ENCODE results near the gene OR8B4.

Gene OR8B4, protein sequence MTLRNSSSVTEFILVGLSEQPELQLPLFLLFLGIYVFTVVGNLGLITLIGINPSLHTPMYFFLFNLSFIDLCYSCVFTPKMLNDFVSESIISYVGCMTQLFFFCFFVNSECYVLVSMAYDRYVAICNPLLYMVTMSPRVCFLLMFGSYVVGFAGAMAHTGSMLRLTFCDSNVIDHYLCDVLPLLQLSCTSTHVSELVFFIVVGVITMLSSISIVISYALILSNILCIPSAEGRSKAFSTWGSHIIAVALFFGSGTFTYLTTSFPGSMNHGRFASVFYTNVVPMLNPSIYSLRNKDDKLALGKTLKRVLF

DNA sequence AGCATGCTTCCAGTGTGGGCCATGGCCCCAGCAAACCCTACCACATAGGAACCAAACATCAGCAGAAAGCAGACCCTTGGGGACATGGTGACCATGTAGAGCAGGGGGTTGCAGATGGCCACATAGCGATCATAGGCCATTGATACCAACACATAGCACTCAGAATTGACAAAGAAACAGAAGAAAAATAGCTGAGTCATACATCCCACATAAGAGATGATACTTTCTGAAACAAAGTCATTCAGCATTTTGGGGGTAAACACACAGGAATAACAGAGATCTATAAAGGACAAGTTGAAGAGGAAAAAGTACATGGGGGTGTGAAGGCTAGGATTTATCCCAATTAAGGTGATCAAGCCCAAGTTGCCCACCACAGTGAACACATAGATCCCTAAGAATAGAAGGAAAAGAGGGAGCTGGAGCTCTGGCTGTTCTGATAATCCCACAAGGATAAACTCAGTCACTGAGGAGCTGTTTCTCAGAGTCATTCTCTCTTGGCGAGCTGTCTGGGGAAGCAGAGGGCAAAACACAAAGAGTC, at the start of gene OR8B4:
Gene OR8B4, minus strand, starts transcription at position 488 of the 538 bp plus-strand sequence. Its CDS starts 0 bp downstream, at position 488.
- no peak for TF ChIP-seq GATA2 (IDR thresholded peaks at IDR 0.05; ENCODE audit: low read depth, low read length)

- TF ChIP-seq GATA2 (IDR thresholded peaks at IDR 0.05; ENCODE audit: low read depth, low read length) (no peak), GATA3 (IDR thresholded peaks at IDR 0.05; ENCODE audit: low read depth, low read length) (no peak)
Measured at GRCh38 chr11:124474079-124474478, 49.4 kb upstream of the OR8B4 start.

- TF ChIP-seq GATA2 (IDR thresholded peaks at IDR 0.05; ENCODE audit: low read depth, low read length) (no peak), GATA3 (IDR thresholded peaks at IDR 0.05; ENCODE audit: low read depth, low read length) (no peak)
Measured at GRCh38 chr11:124473476-124473875, 48.8 kb upstream of the OR8B4 start.

DNA sequence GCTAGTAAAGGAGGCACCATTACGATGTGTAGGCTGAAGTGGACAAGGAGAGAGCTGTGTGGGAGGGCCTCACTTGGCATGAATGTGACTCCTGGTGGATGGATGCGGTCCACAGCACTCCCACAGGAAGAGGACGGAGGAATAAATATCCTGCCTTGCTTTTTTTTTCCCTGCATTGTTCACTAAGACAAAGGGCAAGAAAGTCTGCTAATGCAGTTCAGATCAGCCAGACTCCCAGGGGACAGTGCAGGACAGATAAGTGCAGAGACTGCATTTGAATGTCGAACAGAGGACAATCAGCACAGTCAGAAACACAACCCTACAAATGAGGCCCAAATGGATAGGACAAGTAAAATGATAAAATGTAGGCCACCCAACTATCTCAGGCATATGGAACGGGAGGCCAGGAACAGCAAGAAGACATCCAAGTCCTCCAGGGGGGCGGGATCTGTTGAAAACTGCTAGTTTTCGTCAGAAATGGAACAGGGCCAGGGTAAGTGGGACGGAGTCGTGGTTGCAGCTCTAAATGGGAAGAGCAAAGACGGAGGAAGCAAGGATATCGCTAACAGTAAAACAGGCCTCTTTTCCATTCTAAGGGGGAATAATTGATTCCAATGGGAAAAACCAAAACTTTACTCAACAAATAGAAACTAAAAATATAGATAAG, 46.0 kb upstream of the OR8B4 start:
- TF ChIP-seq GATA3 (IDR thresholded peaks at IDR 0.05; ENCODE audit: low read depth, low read length) (no peak), GATA2 (IDR thresholded peaks at IDR 0.05; ENCODE audit: low read depth, low read length) (no peak)

DNA sequence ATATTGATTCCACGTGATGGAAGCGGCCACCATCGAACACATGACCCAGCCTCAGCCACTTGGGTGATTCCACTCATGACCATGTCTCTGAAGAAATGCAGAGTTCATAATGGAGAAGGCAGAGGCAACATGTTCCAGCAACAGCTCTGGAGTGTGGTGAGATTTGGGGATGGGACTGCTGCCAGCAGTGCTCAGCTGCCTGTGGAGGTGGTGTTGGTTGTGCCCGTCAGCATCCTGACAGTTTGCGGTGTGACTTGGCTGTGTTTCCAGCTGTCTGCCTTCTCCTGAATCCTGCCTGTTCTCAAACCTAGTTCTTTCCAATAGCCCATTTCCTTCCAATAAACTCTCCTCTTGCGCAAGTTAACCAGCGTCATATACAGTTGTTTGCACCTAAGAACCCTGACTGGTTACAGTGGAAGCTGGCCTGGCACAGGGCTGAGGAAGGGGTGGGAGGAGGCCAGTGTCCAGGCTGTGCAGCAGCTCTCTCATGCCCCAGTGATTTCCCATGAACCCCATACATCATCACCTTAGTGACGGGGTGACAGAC, 42.8 kb upstream of the OR8B4 start:
- TF ChIP-seq GATA3 (IDR thresholded peaks at IDR 0.05; ENCODE audit: low read depth, low read length), result no peak
- no peak for TF ChIP-seq GATA2 (IDR thresholded peaks at IDR 0.05; ENCODE audit: low read depth, low read length)

- no peak for TF ChIP-seq GATA3 (IDR thresholded peaks at IDR 0.05; ENCODE audit: low read depth, low read length)
- no peak for TF ChIP-seq GATA2 (IDR thresholded peaks at IDR 0.05; ENCODE audit: low read depth, low read length)
Measured at GRCh38 chr11:124465368-124465767, 40.7 kb upstream of the OR8B4 start.

- TF ChIP-seq GATA2 (IDR thresholded peaks at IDR 0.05; ENCODE audit: low read depth, low read length), result no peak
- TF ChIP-seq GATA3 (IDR thresholded peaks at IDR 0.05; ENCODE audit: low read depth, low read length), result no peak
Measured at GRCh38 chr11:124463990-124464389, 39.3 kb upstream of the OR8B4 start.

- no peak for TF ChIP-seq GATA2 (IDR thresholded peaks at IDR 0.05; ENCODE audit: low read depth, low read length)
- no peak for TF ChIP-seq GATA3 (IDR thresholded peaks at IDR 0.05; ENCODE audit: low read depth, low read length)
Measured at GRCh38 chr11:124463324-124463723, 38.7 kb upstream of the OR8B4 start.

- TF ChIP-seq GATA3 (IDR thresholded peaks at IDR 0.05; ENCODE audit: low read depth, low read length) (no peak), GATA2 (IDR thresholded peaks at IDR 0.05; ENCODE audit: low read depth, low read length) (no peak)
Measured at GRCh38 chr11:124460459-124460858, 35.8 kb upstream of the OR8B4 start.

DNA sequence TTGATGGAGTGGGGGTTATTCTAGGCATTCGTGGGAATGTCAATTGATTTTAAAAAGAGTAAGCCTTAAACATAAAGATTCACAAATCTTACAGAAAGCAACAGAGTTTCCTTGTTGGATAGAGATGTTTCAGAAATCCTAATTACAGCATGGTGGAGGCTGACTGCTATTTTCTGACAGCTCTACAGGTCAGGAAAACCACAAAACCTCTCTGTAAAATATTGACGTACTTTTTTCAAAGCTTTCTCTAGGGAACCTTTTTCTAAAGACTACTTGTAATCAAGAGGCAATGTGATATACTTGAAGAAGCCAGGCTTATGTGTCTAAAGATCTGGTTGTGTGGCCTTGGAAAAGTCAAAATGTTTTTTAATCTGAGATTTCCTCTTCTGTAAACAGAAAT, 29.9 kb upstream of the OR8B4 start:
- no peak for TF ChIP-seq GATA2 (IDR thresholded peaks at IDR 0.05; ENCODE audit: low read depth, low read length)
- TF ChIP-seq GATA3 (IDR thresholded peaks at IDR 0.05; ENCODE audit: low read depth, low read length), result no peak

DNA sequence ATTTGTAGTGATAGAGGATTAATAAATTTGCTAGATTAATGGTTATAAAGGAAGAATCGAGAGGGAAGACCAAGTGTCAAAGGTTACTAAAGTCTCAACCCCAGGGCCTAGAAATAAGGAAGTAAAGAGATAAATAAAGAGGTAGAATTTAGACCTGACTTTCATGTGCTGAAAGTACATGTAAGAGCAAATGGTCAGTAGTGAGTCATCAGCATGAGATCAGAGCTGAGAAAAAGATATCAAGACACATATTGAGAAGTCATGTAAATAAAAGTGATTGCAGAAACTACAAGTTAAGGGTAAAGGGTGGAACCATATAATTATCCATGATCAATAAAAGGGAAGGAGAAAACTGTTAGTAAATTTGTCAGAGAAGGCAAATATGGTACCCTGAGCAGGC, 22.2 kb upstream of the OR8B4 start:
- TF ChIP-seq GATA2 (IDR thresholded peaks at IDR 0.05; ENCODE audit: low read depth, low read length) (no peak), GATA3 (IDR thresholded peaks at IDR 0.05; ENCODE audit: low read depth, low read length) (no peak)

DNA sequence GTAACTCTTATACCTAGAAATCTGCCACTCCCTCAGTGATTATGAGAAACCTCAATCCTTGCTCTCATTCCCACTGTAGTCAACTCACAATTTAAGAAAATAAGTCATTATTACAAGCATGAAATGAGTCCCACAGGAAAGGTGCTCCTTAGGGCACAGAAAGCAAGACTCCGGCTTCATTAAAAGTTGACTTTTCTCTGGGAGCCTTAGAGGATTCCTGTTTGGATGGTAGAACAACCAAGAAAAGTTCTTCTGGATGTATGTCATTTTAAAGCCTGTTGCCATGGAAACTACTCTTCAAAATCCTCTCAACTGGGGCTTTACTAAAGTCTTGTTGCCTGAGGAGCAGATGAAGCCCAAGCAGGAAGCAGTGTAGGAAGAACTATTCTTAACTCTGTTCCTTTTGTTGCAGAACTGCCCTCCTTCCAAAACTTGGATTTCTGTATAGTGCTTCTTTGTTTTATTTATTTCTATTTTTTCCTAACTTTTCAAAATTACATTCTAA, 21.0 kb upstream of the OR8B4 start, which contains the start of gene OR8B8:
Gene OR8B8, minus strand, starts transcription at position 51 of the 505 bp plus-strand sequence. CDS start 4,611 bp downstream, outside the sequence.
- TF ChIP-seq GATA2 (IDR thresholded peaks at IDR 0.05; ENCODE audit: low read depth, low read length), result no peak
- TF ChIP-seq GATA3 (IDR thresholded peaks at IDR 0.05; ENCODE audit: low read depth, low read length), result no peak

DNA sequence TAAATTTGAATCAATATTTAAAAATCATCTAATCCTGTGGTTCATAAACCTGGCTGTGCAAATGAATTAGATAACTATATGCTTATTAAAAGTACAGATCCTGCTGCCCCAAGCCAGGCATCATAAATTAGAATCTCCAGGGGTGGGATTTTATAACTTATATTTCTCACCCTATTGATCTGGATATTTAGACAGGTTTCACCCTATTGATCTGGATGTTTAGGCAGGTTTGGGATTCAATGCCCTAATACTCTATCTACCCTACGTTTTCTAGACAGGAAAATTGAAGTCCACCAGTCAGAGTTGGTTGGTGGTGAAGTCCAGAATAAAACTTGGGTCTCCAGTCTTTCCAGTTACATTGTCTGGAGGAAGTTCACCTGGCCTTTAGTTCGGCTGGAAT, 18.2 kb upstream of the OR8B4 start:
- TF ChIP-seq GATA3 (IDR thresholded peaks at IDR 0.05; ENCODE audit: low read depth, low read length), result no peak
- no peak for TF ChIP-seq GATA2 (IDR thresholded peaks at IDR 0.05; ENCODE audit: low read depth, low read length)

- TF ChIP-seq GATA2 (IDR thresholded peaks at IDR 0.05; ENCODE audit: low read depth, low read length) (no peak), GATA3 (IDR thresholded peaks at IDR 0.05; ENCODE audit: low read depth, low read length) (no peak)
Measured at GRCh38 chr11:124442442-124442841, 17.8 kb upstream of the OR8B4 start.
